GM21825 (cell line): ENCODE measurements around the gene COL27A1.

Experiments used
- ATAC-seq: cut with Tn5 transposase; IDR thresholded peaks from one replicate; pipeline ENCODE4 v1.9.1; 2021; ENCODE audit warnings: mild to moderate bottlenecking, moderate library complexity; ENCODE audit not compliant: unreplicated experiment

Gene COL27A1

GRCh38 chr9:114348261-114348905 is 193.0 kb downstream of the COL27A1 start:
- ATAC-seq, result no peak

DNA sequence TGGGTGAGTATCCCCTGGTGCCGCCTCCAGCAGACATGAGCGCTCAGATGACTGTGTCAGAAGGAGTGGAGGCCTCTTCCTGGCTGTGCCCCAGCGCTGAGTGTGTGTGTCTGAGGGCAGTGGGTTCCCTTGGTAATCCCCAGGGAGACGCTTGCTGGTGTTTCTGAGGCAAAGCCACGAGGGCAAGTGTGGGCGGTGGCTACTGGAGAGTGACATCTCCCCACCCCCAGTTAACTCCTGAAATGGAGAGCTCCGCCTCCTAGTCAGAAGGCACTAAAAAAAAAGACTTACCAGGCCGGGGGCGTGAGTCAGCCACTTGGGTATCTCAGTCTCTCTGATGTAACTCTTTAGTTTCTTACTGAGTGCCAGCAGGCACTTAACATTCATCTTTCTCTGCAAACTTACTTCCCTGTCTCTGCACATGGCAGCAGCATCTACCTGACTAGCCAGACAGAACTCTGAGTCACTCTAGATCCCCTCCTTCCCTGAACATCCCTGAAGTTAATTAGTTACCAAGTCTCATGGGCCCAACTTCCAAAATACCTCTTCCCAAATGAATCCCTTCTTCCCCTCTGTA is 193.7 kb downstream of the COL27A1 start:
- peak; percentile 94 for ATAC-seq

GRCh38 chr9:114349713-114350480 is 194.6 kb downstream of the COL27A1 start:
- no peak for ATAC-seq

- no peak for ATAC-seq
Observed at GRCh38 chr9:114350636-114351401, 195.5 kb downstream of the COL27A1 start.

DNA sequence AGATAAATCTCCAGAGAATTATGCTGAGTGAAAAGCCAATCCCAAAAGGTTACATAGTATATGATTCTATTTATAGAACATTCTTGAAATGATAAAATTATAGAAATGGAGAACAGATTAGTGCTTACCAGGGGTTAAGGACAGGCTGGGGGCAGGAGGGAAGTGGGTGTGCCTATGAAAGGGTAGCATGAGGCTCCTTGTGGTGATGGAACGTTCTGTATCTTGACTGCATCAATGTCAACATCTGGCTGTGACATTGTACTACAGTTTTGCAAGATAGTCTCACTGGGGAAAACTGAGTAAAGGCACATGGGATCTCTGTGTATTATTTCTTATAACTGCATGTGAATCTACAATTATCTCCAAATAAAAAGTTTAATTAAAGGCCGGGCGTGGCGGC is 196.6 kb downstream of the COL27A1 start:
- no peak for ATAC-seq

GRCh38 chr9:114355821-114356220 is 200.5 kb downstream of the COL27A1 start:
- no peak for ATAC-seq

GRCh38 chr9:114356792-114357191 is 201.5 kb downstream of the COL27A1 start:
- ATAC-seq, result no peak

- no peak for ATAC-seq
Observed at GRCh38 chr9:114357360-114357759, 202.0 kb downstream of the COL27A1 start.

DNA sequence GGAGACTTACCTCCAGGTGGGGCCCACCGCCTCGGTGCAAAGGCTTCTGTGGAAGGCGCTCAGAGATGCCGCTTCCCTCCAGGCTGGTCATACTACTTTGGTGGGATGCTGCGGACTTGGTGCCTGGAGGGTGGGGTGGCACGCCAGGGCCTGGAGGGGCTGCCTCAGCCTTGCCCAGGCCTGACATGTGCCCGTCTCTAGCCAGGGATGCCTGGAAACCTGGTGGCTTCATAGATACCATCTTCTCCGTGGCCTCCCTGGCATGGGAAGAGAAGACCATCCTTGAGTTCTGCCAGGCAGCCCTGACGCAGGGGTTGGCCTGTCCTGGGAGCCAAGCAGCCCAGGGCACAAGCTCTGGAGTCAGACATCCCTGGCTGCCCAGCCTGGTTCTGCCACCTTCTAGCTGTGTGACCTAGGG is 202.6 kb downstream of the COL27A1 start:
- ATAC-seq, result no peak

- ATAC-seq, result no peak
Observed at GRCh38 chr9:114359801-114360200, 204.5 kb downstream of the COL27A1 start.

- ATAC-seq, result no peak
Observed at GRCh38 chr9:114361542-114361941, 206.2 kb downstream of the COL27A1 start.
